Nephron (organoid): Measurements from ENCODE around the gene MAML2.

Experiments used
- H3K27ac Mint-ChIP-seq, 3 experiments: 2 replicates each; pipeline ENCODE4 v1.8.0; 2020; ENCODE audit warnings: mixed read lengths in 3 of 3, mild to moderate bottlenecking in 2 of 3, moderate library complexity in 1 of 3
- H3K27me3 Mint-ChIP-seq: 2 replicates; pipeline ENCODE4 v1.8.0; 2021; ENCODE audit warnings: low read depth, mild to moderate bottlenecking, moderate library complexity, mixed read lengths
- H3K36me3 Mint-ChIP-seq: 2 replicates; pipeline ENCODE4 v1.8.0; 2020; ENCODE audit warnings: low read depth, mixed read lengths
- H3K4me1 Mint-ChIP-seq: 2 replicates; pipeline ENCODE4 v1.8.0; 2020; ENCODE audit warnings: mixed read lengths
- H3K4me3 Mint-ChIP-seq, 3 experiments: 2 replicates each; pipeline ENCODE4 v1.8.0; 2020; ENCODE audit warnings: mild to moderate bottlenecking in 3 of 3, mixed read lengths in 3 of 3, moderate library complexity in 2 of 3
- H3K9me3 Mint-ChIP-seq: 2 replicates; pipeline ENCODE4 v1.8.0; 2020; ENCODE audit warnings: mixed read lengths
- TF ChIP-seq, protein P1 (sequence below), 3 experiments: fragments of 200-600 bp; sonication (generic); IDR thresholded peaks; one replicate each; pipeline ENCODE4 v1.5.0; 2021; ENCODE audit warnings: antibody characterized with exemption in 3 of 3; ENCODE audit not compliant: unreplicated experiment in 3 of 3

Gene MAML2

DNA sequence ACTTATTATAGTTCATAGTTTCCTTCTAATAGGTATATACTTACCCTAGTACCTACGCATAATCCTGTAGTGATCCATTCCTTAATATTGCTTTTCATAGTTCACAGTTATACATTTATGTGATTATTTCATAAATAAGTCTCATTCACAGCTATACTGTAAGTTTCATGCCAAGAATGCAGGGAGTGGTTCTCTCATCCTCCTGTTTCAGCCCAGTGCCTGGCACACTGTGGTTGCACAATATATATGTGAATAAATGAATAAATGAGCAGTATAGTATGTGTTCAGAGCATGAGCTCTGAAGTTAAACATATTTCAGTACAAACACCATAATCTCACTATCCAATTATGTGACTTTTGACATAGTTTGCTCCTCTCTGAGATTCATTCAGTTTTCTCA lies 115.8 kb downstream of the MAML2 start:
- H3K4me3 Mint-ChIP-seq = no peak overlapping the region
- no peaks in the 10 kb centered on the region for H3K9me3 Mint-ChIP-seq

DNA sequence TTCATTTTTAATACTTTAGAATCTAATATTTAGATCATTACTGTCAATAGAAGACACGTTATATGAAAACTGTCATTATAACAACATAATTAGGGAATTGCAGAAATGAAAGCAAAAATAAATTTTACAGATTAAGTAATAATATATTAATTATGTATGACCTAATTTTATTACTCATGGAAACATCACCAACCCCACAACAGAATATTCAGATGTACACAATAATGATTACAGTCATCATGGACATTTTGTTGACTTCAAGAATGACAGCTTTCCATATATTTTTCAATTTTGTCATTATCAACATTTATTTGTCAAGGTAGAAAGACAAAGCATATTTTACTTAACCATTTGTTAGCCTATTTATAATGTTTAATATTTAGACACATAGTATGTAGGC lies 119.9 kb downstream of the MAML2 start:
- H3K27ac Mint-ChIP-seq = no peak overlapping the region
- TF ChIP-seq, protein P1, sequence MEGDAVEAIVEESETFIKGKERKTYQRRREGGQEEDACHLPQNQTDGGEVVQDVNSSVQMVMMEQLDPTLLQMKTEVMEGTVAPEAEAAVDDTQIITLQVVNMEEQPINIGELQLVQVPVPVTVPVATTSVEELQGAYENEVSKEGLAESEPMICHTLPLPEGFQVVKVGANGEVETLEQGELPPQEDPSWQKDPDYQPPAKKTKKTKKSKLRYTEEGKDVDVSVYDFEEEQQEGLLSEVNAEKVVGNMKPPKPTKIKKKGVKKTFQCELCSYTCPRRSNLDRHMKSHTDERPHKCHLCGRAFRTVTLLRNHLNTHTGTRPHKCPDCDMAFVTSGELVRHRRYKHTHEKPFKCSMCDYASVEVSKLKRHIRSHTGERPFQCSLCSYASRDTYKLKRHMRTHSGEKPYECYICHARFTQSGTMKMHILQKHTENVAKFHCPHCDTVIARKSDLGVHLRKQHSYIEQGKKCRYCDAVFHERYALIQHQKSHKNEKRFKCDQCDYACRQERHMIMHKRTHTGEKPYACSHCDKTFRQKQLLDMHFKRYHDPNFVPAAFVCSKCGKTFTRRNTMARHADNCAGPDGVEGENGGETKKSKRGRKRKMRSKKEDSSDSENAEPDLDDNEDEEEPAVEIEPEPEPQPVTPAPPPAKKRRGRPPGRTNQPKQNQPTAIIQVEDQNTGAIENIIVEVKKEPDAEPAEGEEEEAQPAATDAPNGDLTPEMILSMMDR (IDR thresholded peaks at IDR 0.05; ENCODE audit: unreplicated experiment in 3 of 3) = no peak
- H3K4me1 Mint-ChIP-seq = peaks cover 31% of the 10 kb centered on the region
- H3K9me3 Mint-ChIP-seq = no peaks in the 10 kb centered on the region
- H3K27me3 Mint-ChIP-seq = no peaks in the 10 kb centered on the region
- no peak overlapping the region for H3K4me3 Mint-ChIP-seq
- H3K36me3 Mint-ChIP-seq = no peaks in the 10 kb centered on the region

More for the DNA sequence above, 115.8 kb downstream of the MAML2 start:
- Mint-ChIP-seq H3K27me3 (no peaks in the 10 kb centered on the region), H3K4me1 (peaks cover 19% of the 10 kb centered on the region), H3K36me3 (peaks cover 12% of the 10 kb centered on the region), H3K27ac (peak overlapping the region in 2 of 3 experiments; percentile 76 to 98)
- TF ChIP-seq, protein P1 (IDR thresholded peaks at IDR 0.05; ENCODE audit: unreplicated experiment in 3 of 3) = no peak

DNA sequence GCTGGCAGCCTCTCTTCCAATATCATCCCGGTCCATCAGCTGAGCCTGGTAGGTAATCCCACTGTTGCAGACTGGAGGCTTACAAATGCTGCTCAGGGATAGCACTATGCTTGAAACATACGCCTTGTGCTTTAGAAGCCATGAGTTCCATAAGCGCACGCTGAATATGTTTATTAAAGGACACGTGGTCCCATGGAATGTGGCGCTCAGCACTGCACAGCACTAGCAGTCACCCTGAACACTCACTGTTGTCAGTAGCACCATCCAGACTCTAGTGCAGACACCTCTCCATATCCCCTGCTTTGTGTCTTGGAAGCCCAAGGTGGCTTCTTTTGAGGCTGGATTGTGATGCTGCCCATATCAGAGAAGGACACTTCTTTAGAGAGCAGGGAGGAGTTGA lies 120.9 kb downstream of the MAML2 start:
- Mint-ChIP-seq H3K4me1 (peaks cover 41% of the 10 kb centered on the region), H3K4me3 (no peak overlapping the region), H3K9me3 (no peaks in the 10 kb centered on the region), H3K27ac (peak overlapping the region; percentile 53 to 68 (median 58)), H3K36me3 (no peaks in the 10 kb centered on the region), H3K27me3 (no peaks in the 10 kb centered on the region)
- TF ChIP-seq, protein P1 (IDR thresholded peaks at IDR 0.05; ENCODE audit: unreplicated experiment in 3 of 3) = no peak

DNA sequence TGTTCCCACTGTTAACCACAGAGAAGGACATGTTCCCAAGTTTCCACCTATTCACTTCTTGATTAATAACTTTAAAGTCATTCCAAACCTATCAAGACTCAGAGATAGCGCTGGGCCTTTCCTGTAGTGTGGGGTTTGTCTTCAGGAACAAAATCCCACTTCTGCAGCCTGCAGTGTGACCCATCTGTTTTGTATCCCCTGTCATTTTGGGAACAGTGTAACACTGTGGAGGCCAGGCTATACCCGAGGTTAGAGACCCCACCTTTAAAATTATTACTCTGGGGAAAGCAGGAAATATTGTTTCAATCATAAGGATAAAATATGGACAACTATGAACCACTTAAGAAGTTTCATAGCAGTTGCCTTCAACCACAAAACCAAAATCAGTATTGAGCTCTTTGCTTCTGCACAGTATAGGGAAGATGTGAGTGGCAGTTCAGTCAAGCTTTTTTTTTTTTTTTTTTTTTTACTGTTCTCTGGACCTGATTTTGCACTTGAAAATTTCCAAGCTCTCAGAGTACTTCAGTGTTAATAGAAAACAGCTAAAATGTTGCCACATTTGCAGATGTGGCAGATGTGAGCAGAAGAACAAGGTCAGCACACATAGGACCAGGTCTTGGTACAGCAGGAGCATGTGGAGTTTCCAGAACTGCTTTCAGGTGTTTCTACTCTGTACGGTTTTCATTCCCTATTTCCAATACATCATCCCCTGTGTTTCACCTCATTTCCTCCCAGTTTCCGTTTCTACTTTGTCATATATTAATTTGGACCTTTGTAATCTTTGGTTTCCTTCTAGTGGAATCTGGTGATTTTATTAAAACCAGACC lies 121.5 kb downstream of the MAML2 start:
- Mint-ChIP-seq H3K4me1 (peaks cover 46% of the 10 kb centered on the region), H3K9me3 (no peaks in the 10 kb centered on the region), H3K27me3 (no peaks in the 10 kb centered on the region), H3K36me3 (no peaks in the 10 kb centered on the region), H3K4me3 (no peak overlapping the region), H3K27ac (peak overlapping the region; percentile 53 to 68 (median 58))
- TF ChIP-seq, protein P1 (IDR thresholded peaks at IDR 0.05; ENCODE audit: unreplicated experiment in 3 of 3) = no peak

DNA sequence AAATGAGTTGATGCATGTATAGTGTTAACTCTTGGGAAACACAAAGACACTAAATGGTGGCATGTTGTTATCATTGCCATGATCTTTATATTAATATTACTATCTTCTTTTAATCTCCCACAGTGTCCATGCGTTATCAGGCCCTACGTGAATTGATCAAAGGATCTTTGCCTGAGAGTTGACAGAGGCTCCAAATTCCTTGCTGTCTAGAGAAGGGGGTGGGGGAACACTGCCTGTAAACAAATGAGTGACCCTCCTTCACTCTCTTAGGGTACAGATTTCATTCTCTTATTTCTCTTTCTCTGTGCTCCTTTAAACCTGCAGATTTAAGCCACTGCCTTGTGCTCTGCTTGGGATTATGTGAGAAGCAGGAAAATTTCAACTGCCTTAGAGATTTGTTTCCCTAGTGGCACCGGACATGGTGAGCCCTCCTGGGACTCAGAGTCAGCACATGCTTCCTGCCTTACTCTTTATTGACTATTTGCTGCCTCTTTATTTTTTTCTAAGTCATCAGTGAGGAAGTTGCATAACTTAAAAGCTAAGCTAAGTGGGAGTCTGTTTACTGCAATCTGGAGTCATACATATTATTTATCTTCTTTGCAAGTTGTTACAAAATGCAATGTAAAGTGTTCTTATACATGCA lies 122.9 kb downstream of the MAML2 start:
- TF ChIP-seq, protein P1 (IDR thresholded peaks at IDR 0.05; ENCODE audit: unreplicated experiment in 3 of 3) = no peak
- peaks cover 58% of the 10 kb centered on the region for H3K4me1 Mint-ChIP-seq
- H3K36me3 Mint-ChIP-seq = no peaks in the 10 kb centered on the region
- no peaks in the 10 kb centered on the region for H3K9me3 Mint-ChIP-seq
- no peak overlapping the region for H3K4me3 Mint-ChIP-seq
- no peaks in the 10 kb centered on the region for H3K27me3 Mint-ChIP-seq
- H3K27ac Mint-ChIP-seq = peak overlapping the region; percentile 78 to 90 (median 83)
